Measurements from ENCODE around the gene KBTBD6.
"Not testable (repeated sequence)": the region's sequence is repeated elsewhere in the genome, so short reads cannot be mapped to it uniquely, and the experiment has no call there.

Gene KBTBD6

GRCh38 chr13:41132512-41133152 lies at the start of gene KBTBD6:
TSS of gene KBTBD6 (minus strand) at chr13:41132802. CDS start at chr13:41132511, 291 bp downstream.
- TF ChIP-seq CTCF (IDR thresholded peaks at IDR 0.05; ENCODE audit: insufficient read depth, low read length, poor library complexity, severe bottlenecking) = no peak
- Histone ChIP-seq H3K4me3 (replicated peaks; ENCODE audit: low read depth, low read length) (peak within 1 kb of the TSS; percentile 90), H3K36me3 (ENCODE audit: control insufficient read depth, insufficient read depth, low read length) (no peaks in the 10 kb centered on the region), H3K27me3 (replicated peaks; ENCODE audit: control insufficient read depth, insufficient read depth, low read length) (no peaks in the 10 kb centered on the region)
- peak; percentile 93 for DNase-seq (ENCODE audit: extremely low read depth, insufficient read length)

- no peak for TF ChIP-seq CTCF (IDR thresholded peaks at IDR 0.05; ENCODE audit: insufficient read depth, low read length, poor library complexity, severe bottlenecking)
These were observed 49.6 kb upstream of the KBTBD6 start for GRCh38 chr13:41182231-41182630.

GRCh38 chr13:41179593-41180250 lies 47.1 kb upstream of the KBTBD6 start:
- H3K4me3 ChIP-seq (replicated peaks; ENCODE audit: low read depth, low read length) = no peak overlapping the region
- H3K27me3 ChIP-seq (replicated peaks; ENCODE audit: control insufficient read depth, insufficient read depth, low read length) = no peaks in the 10 kb centered on the region
- DNase-seq (ENCODE audit: extremely low read depth, insufficient read length) = peak; percentile 5
- TF ChIP-seq CTCF (IDR thresholded peaks at IDR 0.05; ENCODE audit: insufficient read depth, low read length, poor library complexity, severe bottlenecking) = no peak
- H3K36me3 ChIP-seq (ENCODE audit: control insufficient read depth, insufficient read depth, low read length) = no peaks in the 10 kb centered on the region

More at GRCh38 chr13:41182231-41182630, 49.6 kb upstream of the KBTBD6 start:
- H3K36me3 ChIP-seq (ENCODE audit: control insufficient read depth, insufficient read depth, low read length) = no peaks in the 10 kb centered on the region
- H3K27me3 ChIP-seq (replicated peaks; ENCODE audit: control insufficient read depth, insufficient read depth, low read length) = no peaks in the 10 kb centered on the region
- no peak overlapping the region for H3K4me3 ChIP-seq (replicated peaks; ENCODE audit: low read depth, low read length)
- no peak for DNase-seq (ENCODE audit: extremely low read depth, insufficient read length)

GRCh38 chr13:41178040-41178439 lies 45.4 kb upstream of the KBTBD6 start:
- no peak for DNase-seq (ENCODE audit: extremely low read depth, insufficient read length)
- no peaks in the 10 kb centered on the region for H3K27me3 ChIP-seq (replicated peaks; ENCODE audit: control insufficient read depth, insufficient read depth, low read length)
- no peak for TF ChIP-seq CTCF (IDR thresholded peaks at IDR 0.05; ENCODE audit: insufficient read depth, low read length, poor library complexity, severe bottlenecking)
- H3K36me3 ChIP-seq (ENCODE audit: control insufficient read depth, insufficient read depth, low read length) = no peaks in the 10 kb centered on the region
- H3K4me3 ChIP-seq (replicated peaks; ENCODE audit: low read depth, low read length) = no peak overlapping the region

- H3K27me3 ChIP-seq (replicated peaks; ENCODE audit: control insufficient read depth, insufficient read depth, low read length) = no peaks in the 10 kb centered on the region
- no peak for TF ChIP-seq CTCF (IDR thresholded peaks at IDR 0.05; ENCODE audit: insufficient read depth, low read length, poor library complexity, severe bottlenecking)
- no peaks in the 10 kb centered on the region for H3K36me3 ChIP-seq (ENCODE audit: control insufficient read depth, insufficient read depth, low read length)
- no peak overlapping the region for H3K4me3 ChIP-seq (replicated peaks; ENCODE audit: low read depth, low read length)
- no peak for DNase-seq (ENCODE audit: extremely low read depth, insufficient read length)
These were observed 45.0 kb upstream of the KBTBD6 start for GRCh38 chr13:41177616-41178015.

GRCh38 chr13:41175576-41175975 lies 43.0 kb upstream of the KBTBD6 start:
- H3K27me3 ChIP-seq (replicated peaks; ENCODE audit: control insufficient read depth, insufficient read depth, low read length); H3K4me3 ChIP-seq (replicated peaks; ENCODE audit: low read depth, low read length); DNase-seq (ENCODE audit: extremely low read depth, insufficient read length); H3K36me3 ChIP-seq (ENCODE audit: control insufficient read depth, insufficient read depth, low read length): not testable (repeated sequence)

Measured in GM06990 (cell line).